CD1c-positive myeloid dendritic cell (primary cell): ENCODE measurements around the gene UBQLN3.

ENCODE experiments used
- DNase-seq: peaks from one replicate; pipeline ENCODE4 v3.0.0-alpha.2; 2016; ENCODE audit errors: extremely low spot score

UBQLN3 gene

DNA sequence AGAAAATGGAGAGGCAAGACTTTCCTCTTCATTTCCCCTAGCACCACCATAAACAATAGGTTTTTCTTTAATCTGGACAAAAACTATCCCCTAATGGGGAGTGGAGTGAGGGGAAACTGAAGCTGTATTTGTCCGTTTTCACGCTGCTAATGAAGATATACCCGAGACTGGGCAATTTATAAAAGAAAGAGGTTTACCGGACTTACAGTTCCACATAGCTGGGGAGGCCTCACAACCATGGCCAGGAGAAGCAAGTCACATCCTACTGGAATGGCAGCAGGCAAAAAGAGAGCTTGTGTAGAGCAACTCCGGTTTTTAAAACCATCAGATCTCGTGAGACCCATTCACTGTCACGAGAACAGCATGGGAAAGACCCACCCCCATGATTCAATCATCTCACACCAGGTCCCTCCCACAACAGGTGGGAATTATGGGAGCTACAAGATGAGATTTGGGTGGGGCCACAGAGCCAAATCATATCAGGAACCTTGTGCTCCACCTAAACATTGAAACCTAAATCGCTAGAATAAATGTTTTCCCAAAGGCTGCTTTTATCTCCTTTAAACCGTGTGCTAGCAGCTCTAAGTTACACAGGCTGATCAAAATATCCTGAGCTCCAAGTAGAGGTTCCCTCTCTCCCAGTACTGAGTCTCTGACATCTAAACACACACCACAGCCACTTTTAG lies 4.3 kb downstream of the UBQLN3 start:
- no peak for DNase-seq

DNA sequence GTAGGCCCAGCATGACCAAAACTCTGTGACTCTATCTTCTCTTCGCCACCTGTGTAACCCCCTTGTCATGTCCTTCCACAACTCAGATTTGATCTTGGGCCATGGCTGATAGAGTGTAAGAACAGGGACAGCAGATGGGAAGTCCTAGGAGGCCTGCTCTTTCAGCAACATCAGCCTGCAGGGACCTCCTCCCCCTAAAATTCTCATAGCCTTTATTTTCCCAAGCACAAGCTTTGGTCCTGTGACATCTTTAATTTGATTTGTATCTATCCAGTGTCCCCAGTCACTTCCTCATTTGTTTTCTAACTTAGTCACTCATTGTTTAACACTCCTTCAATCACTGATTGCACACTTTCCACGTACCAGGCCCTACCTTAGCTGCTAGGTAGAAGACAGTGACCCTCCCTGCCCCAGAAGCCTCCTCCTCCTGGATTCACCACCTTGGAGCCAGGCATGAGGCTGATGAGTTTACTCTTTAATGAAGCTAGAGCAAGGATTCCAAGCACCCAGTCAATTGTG lies 5.3 kb downstream of the UBQLN3 start:
- DNase-seq = no peak

DNA sequence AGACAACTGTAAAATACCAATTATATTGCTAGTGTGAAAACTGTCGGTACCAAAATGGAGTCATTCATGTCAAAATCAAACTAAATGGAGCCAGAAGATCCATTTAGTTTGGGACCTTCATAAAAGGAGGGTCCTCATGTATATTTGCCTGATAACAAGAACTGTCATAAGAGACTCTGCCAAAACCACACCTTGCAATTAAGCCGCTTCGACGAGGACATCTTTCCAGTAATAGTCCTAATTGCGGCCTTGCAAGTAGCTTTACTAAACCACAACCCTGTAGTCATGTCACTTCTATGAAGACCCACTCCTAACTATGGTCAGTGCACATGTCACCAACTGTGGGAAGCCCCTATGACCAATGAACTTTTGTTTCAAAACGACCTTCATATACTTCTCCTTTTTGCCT lies 9.4 kb downstream of the UBQLN3 start:
- DNase-seq = no peak

DNA sequence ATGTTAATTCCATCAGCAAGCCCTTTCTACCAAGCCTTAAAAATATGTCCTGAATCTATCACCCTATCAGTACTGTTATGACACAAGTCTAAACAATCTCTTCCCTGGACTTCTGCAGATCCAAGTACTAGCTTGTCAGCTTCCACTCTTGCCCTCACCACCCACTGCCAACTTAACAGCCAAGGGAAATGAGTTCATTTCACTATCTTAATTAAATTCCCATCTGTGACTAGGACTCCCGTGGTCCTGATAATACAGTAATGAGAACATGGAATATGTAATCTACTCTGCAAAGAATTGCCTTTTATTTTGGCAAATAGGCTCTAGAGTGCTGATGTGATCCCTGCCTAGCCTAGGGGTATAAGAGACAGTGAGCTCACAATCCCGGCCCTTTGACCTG lies 10.1 kb downstream of the UBQLN3 start:
- DNase-seq = no peak

DNA sequence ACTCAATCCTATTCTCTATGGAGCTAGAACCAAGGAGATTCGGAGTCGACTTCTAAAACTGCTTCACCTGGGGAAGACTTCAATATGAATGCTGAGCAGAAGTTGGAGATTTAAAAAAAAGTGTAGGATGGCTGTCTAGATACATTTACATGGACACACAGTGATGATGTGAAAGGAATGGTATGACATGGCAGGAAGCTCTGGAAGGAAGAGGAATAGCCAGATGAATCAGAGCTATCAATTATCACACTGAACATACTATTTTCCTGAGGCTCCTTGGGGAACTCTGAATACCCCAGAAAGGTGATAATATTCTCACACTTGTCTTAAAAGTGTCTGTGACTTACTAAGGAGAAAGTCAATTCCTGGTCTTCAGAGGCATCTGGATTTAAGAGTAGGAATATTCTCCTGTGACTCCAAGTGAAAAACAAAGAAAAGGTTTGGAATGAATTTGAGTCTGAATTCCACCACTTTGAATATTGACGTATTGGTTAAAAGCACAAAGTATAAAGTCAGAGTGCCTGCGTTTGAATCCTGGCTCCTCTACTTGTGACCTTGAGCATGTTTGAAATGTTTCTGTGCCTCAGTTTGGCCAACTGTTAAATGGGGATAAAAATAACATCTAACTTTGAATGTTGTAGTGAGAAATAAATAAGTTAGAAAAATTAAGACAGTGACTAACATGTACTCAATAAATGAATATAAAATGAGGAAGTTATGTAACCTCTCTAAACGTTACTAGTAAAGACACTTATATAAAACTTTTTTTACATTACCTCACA lies 20.0 kb downstream of the UBQLN3 start:
- no peak for DNase-seq

DNA sequence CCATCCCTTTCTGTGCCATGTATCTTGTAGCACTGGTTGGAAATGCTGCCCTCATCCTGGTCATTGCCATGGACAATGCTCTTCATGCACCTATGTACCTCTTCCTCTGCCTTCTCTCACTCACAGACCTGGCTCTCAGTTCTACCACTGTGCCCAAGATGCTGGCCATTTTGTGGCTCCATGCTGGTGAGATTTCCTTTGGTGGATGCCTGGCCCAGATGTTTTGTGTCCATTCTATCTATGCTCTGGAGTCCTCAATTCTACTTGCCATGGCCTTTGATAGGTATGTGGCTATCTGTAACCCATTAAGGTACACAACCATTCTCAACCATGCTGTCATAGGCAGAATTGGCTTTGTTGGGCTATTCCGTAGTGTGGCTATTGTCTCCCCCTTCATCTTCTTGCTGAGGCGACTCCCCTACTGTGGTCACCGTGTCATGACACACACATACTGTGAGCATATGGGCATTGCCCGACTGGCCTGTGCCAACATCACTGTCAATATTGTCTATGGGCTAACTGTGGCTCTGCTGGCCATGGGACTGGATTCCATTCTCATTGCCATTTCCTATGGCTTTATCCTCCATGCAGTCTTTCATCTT lies 20.9 kb downstream of the UBQLN3 start:
- no peak for DNase-seq

DNA sequence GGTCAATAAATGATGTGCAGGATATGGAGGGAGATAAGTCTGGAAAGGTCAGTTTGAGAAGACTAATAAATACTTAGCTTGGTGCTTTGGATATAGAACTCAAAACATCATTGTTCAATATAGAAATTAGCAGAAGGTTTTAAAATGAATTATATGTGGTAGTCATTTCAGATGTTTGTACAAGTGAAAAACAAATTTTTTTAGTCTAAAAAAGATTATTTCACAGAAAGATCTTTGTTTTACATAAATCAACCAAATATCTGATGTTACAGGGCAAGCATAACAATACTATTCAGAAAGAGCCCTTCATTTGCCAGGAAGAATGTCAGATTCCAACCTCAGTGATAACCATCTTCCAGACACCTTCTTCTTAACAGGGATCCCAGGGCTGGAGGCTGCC lies 21.4 kb downstream of the UBQLN3 start, which contains the start of gene OR52D1:
TSS of gene OR52D1 (plus strand) at position 301 of the 400 bp plus-strand sequence. CDS start at position 323, 22 bp downstream.
- DNase-seq = no peak

DNA sequence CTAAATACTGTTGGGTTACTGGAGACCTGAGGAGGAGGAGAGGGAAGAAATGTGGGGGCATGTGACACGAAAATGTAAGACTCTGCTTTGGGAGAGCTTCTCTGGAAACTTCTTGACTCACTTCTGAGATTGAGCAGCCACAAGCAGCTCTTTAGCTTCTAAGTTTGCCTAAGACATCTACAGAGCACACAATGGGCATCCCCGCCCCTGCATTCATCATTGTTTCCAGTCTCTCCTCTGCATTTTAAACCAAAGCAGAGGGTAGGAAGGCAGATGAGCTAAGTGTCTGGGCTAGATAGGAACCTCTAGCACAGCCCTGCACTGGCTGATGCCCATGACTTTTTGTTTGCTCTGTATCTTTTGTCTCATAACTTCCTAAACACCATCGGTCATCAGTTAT lies 23.3 kb downstream of the UBQLN3 start:
- no peak for DNase-seq

DNA sequence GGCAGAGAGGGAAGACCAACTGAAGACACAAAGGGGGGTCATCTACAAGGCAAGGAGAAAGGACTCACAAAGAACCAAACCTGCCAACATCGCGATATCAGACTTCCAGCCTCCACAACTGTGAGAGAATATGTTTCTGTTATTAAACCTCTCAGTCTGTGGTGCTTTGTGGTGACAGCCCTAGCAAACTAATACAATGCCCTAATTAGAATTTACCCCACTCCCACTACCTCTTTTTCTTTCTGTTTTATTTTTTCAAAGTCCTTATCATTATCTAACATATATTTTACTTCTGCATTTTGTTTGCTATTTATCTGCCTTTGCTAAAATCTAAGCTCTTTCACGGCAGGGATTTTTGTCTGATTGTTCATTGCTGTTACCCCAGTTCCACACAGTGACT lies 23.8 kb downstream of the UBQLN3 start:
- DNase-seq = no peak

DNA sequence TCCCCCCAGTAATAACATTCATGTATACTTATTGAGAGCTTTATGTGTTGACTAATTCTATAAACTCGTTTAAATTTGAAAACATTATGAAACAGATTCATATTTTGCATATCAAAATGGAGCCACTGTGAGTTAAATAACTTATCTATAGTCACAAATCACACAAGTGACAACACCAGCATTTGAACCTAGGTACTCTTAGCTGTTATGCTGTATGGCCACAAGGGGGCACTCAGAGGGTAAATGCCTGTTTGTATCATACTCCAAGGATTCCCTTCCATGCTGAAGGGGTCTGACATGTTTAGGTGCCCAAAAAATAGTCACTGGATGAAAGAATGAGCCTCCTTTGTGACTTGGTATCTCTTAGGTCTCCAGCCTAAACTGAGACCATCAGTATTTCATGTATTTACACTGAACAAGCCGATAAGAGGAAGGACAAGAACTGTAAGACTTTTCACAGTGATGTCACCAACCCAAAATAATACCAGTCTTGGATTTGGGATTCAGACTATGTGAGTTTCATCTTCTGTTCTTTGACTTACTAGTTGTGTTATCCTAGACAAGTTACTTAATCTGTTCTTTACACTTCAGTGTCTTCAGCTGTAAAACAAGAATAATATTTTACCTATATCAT lies 33.5 kb downstream of the UBQLN3 start:
- DNase-seq = peak; percentile 58

DNA sequence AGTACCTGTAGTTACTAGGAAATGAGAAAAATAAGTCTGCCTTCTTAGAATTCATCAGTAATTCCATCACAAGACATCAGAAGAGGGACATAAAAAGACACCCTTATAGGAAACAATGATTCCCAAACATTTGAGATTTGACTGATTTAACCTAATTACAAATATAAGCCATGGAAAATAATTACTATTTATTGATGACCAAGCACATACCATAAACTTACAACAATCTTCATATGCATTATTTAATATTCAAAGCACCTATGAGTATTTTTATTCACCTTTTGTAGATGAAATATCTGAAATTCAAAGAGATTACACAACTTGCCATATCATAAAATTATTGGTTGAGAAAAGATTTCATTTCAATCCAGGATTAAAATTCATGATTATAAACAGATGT lies 35.8 kb downstream of the UBQLN3 start:
- no peak for DNase-seq

DNA sequence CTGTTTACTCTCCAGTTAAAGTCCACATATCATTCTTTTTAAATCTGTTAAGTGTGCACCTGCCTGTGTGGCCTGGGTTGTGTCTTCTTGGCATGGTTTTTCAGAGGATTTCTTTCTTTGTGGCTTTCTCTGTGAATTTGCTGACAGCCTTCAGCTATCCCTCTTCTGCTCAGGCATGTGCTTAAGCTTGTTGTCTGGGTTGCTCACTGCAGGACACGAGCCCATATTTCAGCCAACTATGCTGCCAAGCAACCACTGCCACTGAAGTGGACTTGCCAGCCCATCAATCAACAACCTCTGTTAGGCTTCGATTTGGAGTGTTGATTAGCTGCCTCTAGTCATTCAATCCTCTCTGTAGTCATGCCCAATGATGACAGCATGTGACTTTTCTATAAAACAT lies 42.2 kb downstream of the UBQLN3 start:
- no peak for DNase-seq

DNA sequence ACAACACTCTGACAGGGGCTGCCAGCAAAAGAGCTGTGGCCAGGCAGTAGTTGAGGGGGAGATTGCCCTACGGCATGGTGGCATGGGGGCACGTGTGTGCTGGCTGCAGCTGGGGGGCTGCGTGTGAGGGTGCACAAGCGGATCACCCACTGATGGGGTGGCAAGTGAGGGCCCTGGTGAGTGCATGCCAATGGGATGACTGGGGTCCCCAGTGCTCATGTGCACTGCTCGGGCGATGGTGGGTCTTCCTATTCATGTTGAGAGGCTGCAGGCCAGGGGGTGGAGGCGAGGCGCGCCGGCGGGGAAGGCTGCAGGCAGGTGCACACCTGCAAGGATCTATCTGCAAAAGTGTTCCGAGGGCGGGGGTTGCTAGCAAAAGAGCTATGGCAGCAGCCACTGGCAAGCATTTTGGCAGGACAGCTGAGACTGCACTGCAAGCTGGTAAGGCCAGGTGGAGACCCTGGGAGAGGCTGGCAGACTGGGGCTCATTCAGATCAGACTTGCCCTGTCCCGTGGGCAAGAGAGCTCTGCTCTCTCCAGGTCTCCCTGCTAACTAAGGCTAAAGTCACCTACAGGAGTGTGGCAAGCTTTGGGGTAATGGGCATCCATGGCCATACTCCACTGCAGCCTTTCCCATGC lies 48.7 kb downstream of the UBQLN3 start:
- no peak for DNase-seq
